ENCODE measurements around the gene SPSB4. TPM values are rescaled to one million over a fixed set of nuclear protein-coding genes. Genes with fewer than 3 reads are reported as not detected.

SPSB4 gene
- total and polyA plus RNA-seq, 2 of the 8 experiments (the other 6 are each of a cell fraction or from before 2014, with no cell fraction given), result 15.1 to 17.2 TPM

DNA sequence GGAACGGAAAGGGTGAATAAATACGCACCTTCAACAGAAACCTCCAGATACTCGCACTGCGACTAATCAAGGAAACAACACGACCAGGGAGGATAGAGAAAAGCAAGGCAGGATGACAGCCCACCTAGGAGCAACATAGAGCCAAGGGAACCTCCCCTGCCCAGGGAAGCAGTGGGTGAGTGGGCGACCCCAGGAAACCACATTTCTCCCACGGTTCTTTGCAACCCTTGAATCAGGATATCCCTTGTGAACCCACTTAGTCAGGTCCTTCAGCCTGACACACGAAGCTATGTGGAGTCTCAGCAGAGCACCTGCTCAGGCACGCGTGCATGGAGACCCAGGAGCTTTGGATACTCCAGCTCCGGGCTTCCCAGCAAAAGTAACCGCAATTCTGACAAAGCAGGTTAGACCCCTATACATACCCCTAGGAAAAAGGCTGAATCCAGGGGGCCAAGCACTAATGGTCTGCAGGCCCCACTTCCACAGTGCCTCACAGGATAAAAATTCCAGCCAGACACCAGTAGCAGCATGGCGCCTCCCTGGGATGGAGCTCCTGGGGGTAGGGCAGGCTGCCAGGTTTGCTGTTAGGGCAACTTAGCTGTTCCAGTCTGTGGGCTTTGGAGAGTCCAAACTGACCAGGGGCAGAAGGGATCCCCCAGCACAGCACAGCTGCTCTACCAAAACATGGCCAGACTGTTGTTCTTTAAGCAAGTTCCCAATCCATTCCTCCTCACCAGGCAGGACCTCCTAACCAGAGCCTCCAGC lies 142.1 kb downstream of the SPSB4 start:
- no peak overlapping the region for H3K9ac ChIP-seq (replicated peaks in 1 of 4; ENCODE audit: extremely low read depth in 1 of 4, low read depth in 3 of 4, low read length in 3 of 4)
- no peaks in the 10 kb centered on the region for H3K4me1 ChIP-seq (replicated peaks in 1 of 4; ENCODE audit: control insufficient read depth in 3 of 4, insufficient read depth in 4 of 4, low read length in 3 of 4)
- H3K79me2 ChIP-seq (ENCODE audit: control insufficient read depth in 1 of 2, insufficient read depth in 2 of 2, low read length in 2 of 2), result no peaks in the 10 kb centered on the region
- no peak overlapping the region for H4K5ac ChIP-seq (ENCODE audit: insufficient read length, low read depth, low read length)
- ChIA-PET POLR2A (ENCODE audit: partially characterized antibody) (no interaction called here), CTCF (ENCODE audit: partially characterized antibody) (interaction anchor here (0.7 to 14.1 kb wide), 25 partner anchors 9 to 295 kb away, joined by 3 to 137 read pairs (median 4); partner anchors contain the start of genes PXYLP1 and SPSB4)
- H3K23ac ChIP-seq (ENCODE audit: insufficient read length), result no peak overlapping the region
- H2BK15ac ChIP-seq (ENCODE audit: low read length), result 0 out of 2 replicates have a peak overlapping the region, but pooled peaks have one; percentile 61
- DNase-seq (ENCODE audit: low read depth in 1 of 2, low spot score in 2 of 2) (no peak), FAIRE-seq (no peak)
- no peaks in the 10 kb centered on the region for H4K20me1 ChIP-seq (replicated peaks in 1 of 2; ENCODE audit: control insufficient read depth in 1 of 2, insufficient read depth in 2 of 2, low read length in 2 of 2)
- H2BK20ac ChIP-seq (ENCODE audit: low read length), result no peak overlapping the region
- no peak overlapping the region for H2AK5ac ChIP-seq (ENCODE audit: low read depth, low read length)
- 86% methylated on average over 12 of the region's 13 CpGs; no CpG with 5 or more reads in 1 of the 2 experiments for WGBS, 2 experiments (ENCODE audit: extremely low coverage in 1 of 2, insufficient coverage in 1 of 2, insufficient read length in 1 of 2, insufficient replicate concordance in 2 of 2, low coverage in 1 of 2, low lambda C conversion rate in 2 of 2, missing lambda C conversion rate in 1 of 2)
- peaks cover 4% of the 10 kb centered on the region; the same call in 1 of the 2 replicates for H3K23me2 ChIP-seq (ENCODE audit: low read depth, low read length)
- no peaks in the 10 kb centered on the region for H3K27me3 ChIP-seq (replicated peaks in 1 of 4; ENCODE audit: control insufficient read depth in 3 of 4, extremely low read depth in 1 of 4, insufficient read depth in 3 of 4, low read length in 3 of 4)
- no peak overlapping the region for H3K14ac ChIP-seq (ENCODE audit: insufficient read length)
- H2BK120ac ChIP-seq (replicated peaks; ENCODE audit: low read depth, low read length), result no peak overlapping the region
- H3K36me3 ChIP-seq (ENCODE audit: control insufficient read depth in 2 of 4, insufficient read depth in 4 of 4, low read length in 3 of 4), result no peaks in the 10 kb centered on the region
- no peak overlapping the region for H3K4me3 ChIP-seq (ENCODE audit: extremely low read depth in 1 of 4, insufficient read depth in 2 of 4, low read depth in 3 of 4, low read length in 4 of 4)
- TF ChIP-seq RBBP5 (IDR thresholded peaks at IDR 0.05; ENCODE audit: borderline replicate concordance, low read depth, low read length) (no peak), SIX5 (IDR thresholded peaks at IDR 0.05; ENCODE audit: low read depth, low read length) (no peak), CBX5 (IDR thresholded peaks at IDR 0.05; ENCODE audit: low read depth, low read length) (no peak), RNF2 (IDR thresholded peaks at IDR 0.05; ENCODE audit: borderline replicate concordance, low read depth, low read length, missing control alignments, poor library complexity, severe bottlenecking) (no peak), TCF12 (IDR thresholded peaks at IDR 0.05; ENCODE audit: low read depth, low read length) (no peak)
- TF ChIP-seq, protein P1, sequence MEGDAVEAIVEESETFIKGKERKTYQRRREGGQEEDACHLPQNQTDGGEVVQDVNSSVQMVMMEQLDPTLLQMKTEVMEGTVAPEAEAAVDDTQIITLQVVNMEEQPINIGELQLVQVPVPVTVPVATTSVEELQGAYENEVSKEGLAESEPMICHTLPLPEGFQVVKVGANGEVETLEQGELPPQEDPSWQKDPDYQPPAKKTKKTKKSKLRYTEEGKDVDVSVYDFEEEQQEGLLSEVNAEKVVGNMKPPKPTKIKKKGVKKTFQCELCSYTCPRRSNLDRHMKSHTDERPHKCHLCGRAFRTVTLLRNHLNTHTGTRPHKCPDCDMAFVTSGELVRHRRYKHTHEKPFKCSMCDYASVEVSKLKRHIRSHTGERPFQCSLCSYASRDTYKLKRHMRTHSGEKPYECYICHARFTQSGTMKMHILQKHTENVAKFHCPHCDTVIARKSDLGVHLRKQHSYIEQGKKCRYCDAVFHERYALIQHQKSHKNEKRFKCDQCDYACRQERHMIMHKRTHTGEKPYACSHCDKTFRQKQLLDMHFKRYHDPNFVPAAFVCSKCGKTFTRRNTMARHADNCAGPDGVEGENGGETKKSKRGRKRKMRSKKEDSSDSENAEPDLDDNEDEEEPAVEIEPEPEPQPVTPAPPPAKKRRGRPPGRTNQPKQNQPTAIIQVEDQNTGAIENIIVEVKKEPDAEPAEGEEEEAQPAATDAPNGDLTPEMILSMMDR (IDR thresholded peaks at IDR 0.05; ENCODE audit: control extremely low read depth in 1 of 3, insufficient read depth in 1 of 3, low read depth in 1 of 3, low read length in 3 of 3), result no peak
- H3K79me1 ChIP-seq (ENCODE audit: low read depth, low read length), result no peaks in the 10 kb centered on the region
- no peak overlapping the region for H3K4me2 ChIP-seq (ENCODE audit: insufficient read depth in 1 of 2, low read depth in 2 of 2, low read length in 2 of 2)
- no peak overlapping the region for H2BK5ac ChIP-seq (ENCODE audit: low read depth, low read length)
- H4K8ac ChIP-seq (ENCODE audit: extremely low read depth, insufficient read depth, low read length), result no peak overlapping the region
- no peak overlapping the region for H2BK12ac ChIP-seq (ENCODE audit: low read depth, low read length)
- no peak overlapping the region for H3K56ac ChIP-seq (replicated peaks; ENCODE audit: insufficient read length, low read depth, low read length)
- no peaks in the 10 kb centered on the region for H3K9me3 ChIP-seq (ENCODE audit: insufficient read depth in 2 of 2, low read depth in 1 of 2, low read length in 1 of 2)
- H4K91ac ChIP-seq (replicated peaks; ENCODE audit: insufficient read length, low read length), result no peak overlapping the region
- H3K4ac ChIP-seq (replicated peaks; ENCODE audit: insufficient read length, low read depth, low read length), result no peak overlapping the region
- H2AFZ ChIP-seq (ENCODE audit: low read length), result no peak overlapping the region
- no peak overlapping the region for H3K18ac ChIP-seq (ENCODE audit: extremely low read depth, low read length)
- no peak overlapping the region for H3K27ac ChIP-seq (ENCODE audit: low read depth, low read length)

Data from H1 (cell line).